Progenitor cell of endocrine pancreas (in vitro differentiated cells): ENCODE results near the gene GLYATL1B. TPM values are rescaled to one million over a fixed set of nuclear protein-coding genes. Genes with fewer than 3 reads are reported as not detected.
"Not testable (repeated sequence)": the region's sequence is repeated elsewhere in the genome, so short reads cannot be mapped to it uniquely, and the experiment has no call there.

Experiments used
- DNase-seq: peaks from one replicate; pipeline ENCODE4 v3.0.0; 2021; ENCODE audit warnings: low spot score; ENCODE audit not compliant: unreplicated experiment
- H3K27ac Mint-ChIP-seq: 2 replicates; pipeline ENCODE4 v1.8.0; 2021; ENCODE audit warnings: mild to moderate bottlenecking, moderate library complexity, mixed read lengths
- H3K27me3 Mint-ChIP-seq: 2 replicates; pipeline ENCODE4 v1.8.0; 2021; ENCODE audit warnings: mixed read lengths
- H3K36me3 Mint-ChIP-seq: 2 replicates; pipeline ENCODE4 v1.8.0; 2022; ENCODE audit warnings: mixed read lengths; ENCODE audit not compliant: insufficient read depth
- H3K4me1 Mint-ChIP-seq: 2 replicates; pipeline ENCODE4 v1.8.0; 2021; ENCODE audit warnings: low read depth, mixed read lengths
- H3K4me3 Mint-ChIP-seq: 2 replicates; pipeline ENCODE4 v1.8.0; 2021; ENCODE audit warnings: low read depth, mild to moderate bottlenecking, moderate library complexity, mixed read lengths
- H3K9me3 Mint-ChIP-seq: 2 replicates; pipeline ENCODE4 v1.8.0; 2021; ENCODE audit warnings: low read depth, mixed read lengths
- total RNA-seq: library from RNA; stranded (reverse); gene quantifications from 2 replicates; pipeline ENCODE4 v1.2.1, GENCODE V29; 2021
- TF ChIP-seq, protein P1 (sequence below): fragments of 200-600 bp; sonication (generic); IDR thresholded peaks from one replicate; pipeline ENCODE4 v1.5.0; 2021; ENCODE audit warnings: antibody characterized with exemption, mild to moderate bottlenecking; ENCODE audit not compliant: unreplicated experiment

Gene GLYATL1B
- total RNA-seq, 1 donor from 2014 or later = not detected

DNA sequence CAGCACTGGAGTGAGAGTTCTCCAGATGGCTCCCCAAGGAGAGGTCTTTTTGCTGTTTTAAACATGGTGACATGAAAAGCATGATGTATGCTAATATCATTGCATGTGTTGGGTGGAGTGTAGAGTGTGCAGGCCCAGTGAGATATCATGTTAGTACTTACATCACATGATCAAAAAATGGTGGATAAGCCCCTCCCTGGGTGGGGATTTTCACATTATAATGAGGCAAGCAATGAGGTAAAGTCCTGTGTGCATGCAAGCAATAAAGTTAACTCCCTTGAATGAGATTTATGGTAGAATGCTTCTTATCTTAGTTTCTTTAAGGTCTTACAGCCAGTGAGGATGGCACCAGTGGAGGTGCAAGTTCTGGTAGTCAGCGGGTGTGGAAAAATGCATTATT, 29.4 kb downstream of the GLYATL1B start:
- Mint-ChIP-seq H3K27me3 (no peaks in the 10 kb centered on the region), H3K4me3 (no peak overlapping the region), H3K4me1 (peaks cover 2% of the 10 kb centered on the region), H3K36me3 (peaks cover 40% of the 10 kb centered on the region), H3K27ac (no peak overlapping the region), H3K9me3 (peaks cover 22% of the 10 kb centered on the region)
- no peak for DNase-seq
- TF ChIP-seq, protein P1, sequence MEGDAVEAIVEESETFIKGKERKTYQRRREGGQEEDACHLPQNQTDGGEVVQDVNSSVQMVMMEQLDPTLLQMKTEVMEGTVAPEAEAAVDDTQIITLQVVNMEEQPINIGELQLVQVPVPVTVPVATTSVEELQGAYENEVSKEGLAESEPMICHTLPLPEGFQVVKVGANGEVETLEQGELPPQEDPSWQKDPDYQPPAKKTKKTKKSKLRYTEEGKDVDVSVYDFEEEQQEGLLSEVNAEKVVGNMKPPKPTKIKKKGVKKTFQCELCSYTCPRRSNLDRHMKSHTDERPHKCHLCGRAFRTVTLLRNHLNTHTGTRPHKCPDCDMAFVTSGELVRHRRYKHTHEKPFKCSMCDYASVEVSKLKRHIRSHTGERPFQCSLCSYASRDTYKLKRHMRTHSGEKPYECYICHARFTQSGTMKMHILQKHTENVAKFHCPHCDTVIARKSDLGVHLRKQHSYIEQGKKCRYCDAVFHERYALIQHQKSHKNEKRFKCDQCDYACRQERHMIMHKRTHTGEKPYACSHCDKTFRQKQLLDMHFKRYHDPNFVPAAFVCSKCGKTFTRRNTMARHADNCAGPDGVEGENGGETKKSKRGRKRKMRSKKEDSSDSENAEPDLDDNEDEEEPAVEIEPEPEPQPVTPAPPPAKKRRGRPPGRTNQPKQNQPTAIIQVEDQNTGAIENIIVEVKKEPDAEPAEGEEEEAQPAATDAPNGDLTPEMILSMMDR = no peak

DNA sequence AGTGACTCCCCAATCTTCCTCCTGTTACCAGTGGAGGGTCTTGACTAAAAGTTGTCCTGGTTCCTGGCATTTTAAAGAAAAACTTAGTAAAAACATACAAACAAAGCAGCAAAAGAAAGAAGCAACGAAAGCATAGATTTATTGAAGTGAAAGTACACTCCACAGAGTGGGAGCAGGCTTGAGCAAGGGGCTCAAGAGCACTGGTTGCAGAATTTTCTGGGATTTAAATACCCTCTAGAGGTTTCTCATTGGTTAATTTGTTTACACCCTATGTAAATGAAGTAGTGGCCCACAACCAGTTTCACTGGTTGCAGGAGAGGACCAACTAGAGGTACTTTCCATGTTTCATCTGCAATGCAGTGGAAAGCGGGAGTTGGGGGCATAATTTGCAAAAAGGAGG, 31.7 kb downstream of the GLYATL1B start:
- H3K9me3 Mint-ChIP-seq = peaks cover 27% of the 10 kb centered on the region
- H3K4me1 Mint-ChIP-seq = no peaks in the 10 kb centered on the region
- H3K4me3 Mint-ChIP-seq = no peak overlapping the region
- TF ChIP-seq, protein P1 = no peak
- peaks cover 50% of the 10 kb centered on the region for H3K36me3 Mint-ChIP-seq
- DNase-seq = no peak
- H3K27me3 Mint-ChIP-seq = no peaks in the 10 kb centered on the region
- no peak overlapping the region for H3K27ac Mint-ChIP-seq

DNA sequence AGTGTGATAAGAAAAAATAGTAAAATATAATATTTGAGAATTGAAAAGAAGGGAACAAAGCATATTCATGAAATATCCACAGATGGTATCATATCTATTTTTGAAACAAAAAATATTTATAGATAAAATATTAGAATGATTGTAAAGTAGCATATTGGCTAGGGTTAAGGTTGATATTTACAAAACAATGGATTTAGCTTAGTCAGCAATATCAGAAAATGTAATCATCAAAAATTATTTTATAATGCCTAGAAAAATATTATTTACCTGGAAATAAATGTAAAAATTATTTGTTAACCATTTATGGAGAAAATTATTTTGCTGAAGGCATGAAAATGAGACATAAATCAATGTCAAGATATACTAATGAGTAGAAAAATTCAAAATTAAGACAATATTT, 33.7 kb downstream of the GLYATL1B start:
- no peaks in the 10 kb centered on the region for H3K4me1 Mint-ChIP-seq
- H3K36me3 Mint-ChIP-seq = peaks cover 56% of the 10 kb centered on the region
- no peak for DNase-seq
- H3K4me3 Mint-ChIP-seq = no peak overlapping the region
- no peaks in the 10 kb centered on the region for H3K27me3 Mint-ChIP-seq
- H3K9me3 Mint-ChIP-seq = peaks cover 36% of the 10 kb centered on the region
- TF ChIP-seq, protein P1 = no peak
- no peak overlapping the region for H3K27ac Mint-ChIP-seq

DNA sequence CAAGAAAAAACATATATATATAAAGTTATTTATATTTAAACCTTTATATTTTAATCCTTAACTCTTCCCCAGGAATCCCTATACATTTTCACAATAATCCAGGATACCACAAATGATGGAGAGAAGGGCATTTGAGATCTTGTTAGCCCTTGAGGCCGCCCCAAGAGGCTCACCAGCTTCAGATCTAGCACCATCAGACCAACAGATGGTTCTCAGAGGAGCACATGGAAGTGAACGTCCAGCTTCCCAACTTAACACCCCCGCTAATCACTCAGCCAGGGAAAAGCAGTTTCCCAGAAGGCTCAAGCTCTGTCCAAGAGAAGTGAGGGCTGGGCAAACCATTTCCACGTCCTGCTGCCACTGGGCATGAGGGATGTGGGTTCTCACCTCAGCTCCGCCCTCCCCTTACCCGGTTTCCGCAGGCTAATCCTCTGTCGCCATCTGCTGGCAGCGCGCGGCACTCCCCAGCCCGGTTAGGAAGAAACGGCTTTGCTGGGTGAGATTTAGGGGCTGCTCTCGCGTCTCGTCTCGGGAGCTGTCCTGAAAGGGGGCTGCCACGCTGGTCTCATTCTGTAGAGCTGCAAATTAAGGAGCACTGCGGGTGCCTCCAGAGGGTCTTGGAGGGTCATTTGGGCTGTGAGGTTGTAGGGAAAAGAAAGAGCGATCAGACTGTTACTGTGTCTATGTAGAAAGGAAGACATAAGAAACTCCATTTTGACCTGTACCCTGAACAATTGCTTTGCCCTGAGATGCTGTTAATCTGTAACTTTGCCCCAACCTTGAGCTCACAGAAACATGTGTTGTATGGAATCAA, 49.7 kb downstream of the GLYATL1B start:
- TF ChIP-seq, protein P1 = peak; percentile 99
- peak; percentile 86 for DNase-seq
- Mint-ChIP-seq H3K27me3 (no peaks in the 10 kb centered on the region), H3K4me3 (peak overlapping the region; percentile 66), H3K9me3 (peaks cover 18% of the 10 kb centered on the region), H3K36me3 (peaks cover 40% of the 10 kb centered on the region), H3K27ac (peak overlapping the region; percentile 97), H3K4me1 (peaks cover 13% of the 10 kb centered on the region)

DNA sequence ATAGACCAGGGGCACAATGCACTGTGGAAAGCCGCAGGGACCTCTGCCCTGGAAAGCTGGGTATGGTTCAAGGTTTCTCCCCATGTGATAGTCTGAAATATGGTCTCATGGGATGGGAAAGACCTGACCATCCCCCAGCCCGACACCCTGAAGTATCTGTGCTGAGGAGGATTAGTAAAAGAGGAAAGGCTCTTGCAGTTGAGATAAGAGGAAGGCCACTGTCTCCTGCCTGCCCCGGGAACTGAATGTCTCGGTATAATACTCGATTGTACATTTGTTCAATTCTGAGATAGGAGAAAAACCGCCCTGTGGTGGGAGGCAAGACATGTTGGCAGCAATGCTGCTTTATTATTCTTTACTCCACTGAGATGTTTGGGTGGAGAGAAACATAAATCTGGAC, 50.4 kb downstream of the GLYATL1B start:
- not testable (repeated sequence) for H3K27ac Mint-ChIP-seq, DNase-seq, H3K27me3 Mint-ChIP-seq
- peaks cover 34% of the 10 kb centered on the region for H3K36me3 Mint-ChIP-seq
- H3K9me3 Mint-ChIP-seq = peaks cover 15% of the 10 kb centered on the region
- peak overlapping the region; percentile 11 for H3K4me3 Mint-ChIP-seq
- peaks cover 13% of the 10 kb centered on the region for H3K4me1 Mint-ChIP-seq

DNA sequence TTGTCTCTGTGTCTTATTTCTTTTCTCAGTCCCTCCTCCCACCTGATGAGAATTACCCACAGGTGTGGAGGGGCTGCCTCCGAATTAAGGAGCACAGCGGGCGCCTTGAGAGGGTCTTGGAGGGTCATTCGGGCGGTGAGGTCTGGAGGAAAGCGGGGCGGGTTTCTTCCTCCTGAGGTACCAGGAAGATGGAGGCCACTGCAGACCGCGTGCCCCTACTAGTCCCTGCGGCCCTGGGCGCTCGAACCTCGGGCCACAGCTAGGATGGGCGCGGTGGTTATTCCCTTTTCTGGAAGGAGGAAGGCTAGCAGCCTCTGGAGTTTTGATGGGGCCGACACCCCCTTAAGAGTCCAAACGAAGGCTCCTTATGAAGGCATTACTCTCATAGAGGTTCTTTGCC, 51.1 kb downstream of the GLYATL1B start:
- TF ChIP-seq, protein P1 = no peak
- H3K4me3 Mint-ChIP-seq = no peak overlapping the region
- no peak for DNase-seq
- no peaks in the 10 kb centered on the region for H3K27me3 Mint-ChIP-seq
- peaks cover 13% of the 10 kb centered on the region for H3K9me3 Mint-ChIP-seq
- H3K36me3 Mint-ChIP-seq = peaks cover 28% of the 10 kb centered on the region
- H3K27ac Mint-ChIP-seq = peak overlapping the region; percentile 14
- H3K4me1 Mint-ChIP-seq = peaks cover 16% of the 10 kb centered on the region
